ENCODE measurements around the gene ZNF423.

Gene ZNF423

GRCh38 chr16:49657736-49658465 lies 198.0 kb downstream of the ZNF423 start:
- Histone ChIP-seq H3K79me2 (ENCODE audit: low read length) (no peaks in the 10 kb centered on the region), H3K4me3 (ENCODE audit: low read length) (no peak overlapping the region), H3K9me2 (replicated peaks; ENCODE audit: insufficient read depth, low read length) (no peaks in the 10 kb centered on the region), H4K20me1 (ENCODE audit: insufficient read depth, low read length) (no peaks in the 10 kb centered on the region), H3K36me3 (replicated peaks; ENCODE audit: insufficient read depth, low read length) (no peaks in the 10 kb centered on the region), H3K4me1 (ENCODE audit: low read length) (no peaks in the 10 kb centered on the region), H2AFZ (ENCODE audit: low read length) (no peak overlapping the region), H3K27me3 (replicated peaks; ENCODE audit: insufficient read depth, low read length) (peaks cover 13% of the 10 kb centered on the region), H3K27ac (ENCODE audit: low read length) (no peak overlapping the region), H3K4me2 (ENCODE audit: low read depth, low read length) (no peak overlapping the region), H3F3A (ENCODE audit: insufficient read depth, low read length) (no peaks in the 10 kb centered on the region), H3K9me3 (replicated peaks; ENCODE audit: insufficient read depth, low read length) (no peaks in the 10 kb centered on the region), H3K9ac (ENCODE audit: low read length) (no peak overlapping the region)
- TF ChIP-seq CTCF (IDR thresholded peaks at IDR 0.05; ENCODE audit: low read length) (no peak), EZH2 (optimal IDR thresholded peaks at IDR 0.05; ENCODE audit: low read depth, low read length) (no peak), EZH2phosphoT487 (IDR thresholded peaks at IDR 0.05; ENCODE audit: low read length) (no peak)
- no peak for DNase-seq

- H3F3A ChIP-seq (ENCODE audit: insufficient read depth, low read length) = no peaks in the 10 kb centered on the region
- DNase-seq = no peak
- TF ChIP-seq CTCF (IDR thresholded peaks at IDR 0.05; ENCODE audit: low read length) (no peak), EZH2 (optimal IDR thresholded peaks at IDR 0.05; ENCODE audit: low read depth, low read length) (no peak), EZH2phosphoT487 (IDR thresholded peaks at IDR 0.05; ENCODE audit: low read length) (no peak)
- no peak overlapping the region for H3K27ac ChIP-seq (ENCODE audit: low read length)
- no peaks in the 10 kb centered on the region for H4K20me1 ChIP-seq (ENCODE audit: insufficient read depth, low read length)
- H3K9me3 ChIP-seq (replicated peaks; ENCODE audit: insufficient read depth, low read length) = no peaks in the 10 kb centered on the region
- no peaks in the 10 kb centered on the region for H3K27me3 ChIP-seq (replicated peaks; ENCODE audit: insufficient read depth, low read length)
- H3K4me3 ChIP-seq (ENCODE audit: low read length) = no peak overlapping the region
- H3K4me2 ChIP-seq (ENCODE audit: low read depth, low read length) = no peak overlapping the region
- H3K4me1 ChIP-seq (ENCODE audit: low read length) = no peaks in the 10 kb centered on the region
- H2AFZ ChIP-seq (ENCODE audit: low read length) = no peak overlapping the region
- no peaks in the 10 kb centered on the region for H3K9me2 ChIP-seq (replicated peaks; ENCODE audit: insufficient read depth, low read length)
- H3K9ac ChIP-seq (ENCODE audit: low read length) = no peak overlapping the region
- no peaks in the 10 kb centered on the region for H3K79me2 ChIP-seq (ENCODE audit: low read length)
- H3K36me3 ChIP-seq (replicated peaks; ENCODE audit: insufficient read depth, low read length) = no peaks in the 10 kb centered on the region
Observed at GRCh38 chr16:49654425-49654824, 201.5 kb downstream of the ZNF423 start.

- Histone ChIP-seq H3K4me2 (ENCODE audit: low read depth, low read length) (no peak overlapping the region), H3F3A (ENCODE audit: insufficient read depth, low read length) (no peaks in the 10 kb centered on the region), H3K27me3 (replicated peaks; ENCODE audit: insufficient read depth, low read length) (no peaks in the 10 kb centered on the region), H3K27ac (ENCODE audit: low read length) (no peak overlapping the region), H3K36me3 (replicated peaks; ENCODE audit: insufficient read depth, low read length) (no peaks in the 10 kb centered on the region), H3K9me2 (replicated peaks; ENCODE audit: insufficient read depth, low read length) (no peaks in the 10 kb centered on the region), H3K9me3 (replicated peaks; ENCODE audit: insufficient read depth, low read length) (no peaks in the 10 kb centered on the region), H3K79me2 (ENCODE audit: low read length) (no peaks in the 10 kb centered on the region), H3K4me1 (ENCODE audit: low read length) (no peaks in the 10 kb centered on the region), H3K4me3 (ENCODE audit: low read length) (no peak overlapping the region), H2AFZ (ENCODE audit: low read length) (no peak overlapping the region), H4K20me1 (ENCODE audit: insufficient read depth, low read length) (no peaks in the 10 kb centered on the region), H3K9ac (ENCODE audit: low read length) (no peak overlapping the region)
- DNase-seq = no peak
- TF ChIP-seq EZH2 (optimal IDR thresholded peaks at IDR 0.05; ENCODE audit: low read depth, low read length) (no peak), EZH2phosphoT487 (IDR thresholded peaks at IDR 0.05; ENCODE audit: low read length) (no peak), CTCF (IDR thresholded peaks at IDR 0.05; ENCODE audit: low read length) (no peak)
Observed at GRCh38 chr16:49653577-49653976, 202.3 kb downstream of the ZNF423 start.

All from MM.1S (cell line).